K562 (cell line): ENCODE data around the gene TRIM71. TPM values are rescaled to one million over a fixed set of nuclear protein-coding genes. Genes with fewer than 3 reads are reported as not detected.

Source experiments
- CBFB ChIP-seq: sonication (generic); formaldehyde crosslinking; IDR thresholded peaks from 2 replicates; pipeline ENCODE4 v1.4.0; 2020; ENCODE audit warnings: mild to moderate bottlenecking, missing genetic modification reagents
- CBX2 ChIP-seq: fragments of 200-600 bp; sonication (generic); IDR thresholded peaks from one replicate; pipeline ENCODE4 v1.6.1; 2012; ENCODE audit warnings: mild to moderate bottlenecking, low read length, inconsistent platforms; ENCODE audit not compliant: insufficient read depth, poor library complexity, severe bottlenecking
- CREB1 ChIP-seq, 2 experiments: sonication (generic) in 1 of 2; formaldehyde crosslinking in 1 of 2; IDR thresholded peaks; 2 replicates each; pipeline versions ENCODE4 v1.6.1 to v1.8.0; 2012 to 2022; ENCODE audit warnings: inconsistent platforms in 1 of 2, mild to moderate bottlenecking in 1 of 2, missing genetic modification reagents in 1 of 2, moderate library complexity in 1 of 2
- HDAC3 ChIP-seq: fragments of 450-650 bp; IDR thresholded peaks from 2 replicates; pipeline ENCODE4 v1.6.1; 2018; ENCODE audit warnings: borderline replicate concordance, mild to moderate bottlenecking, moderate library complexity; ENCODE audit not compliant: partially characterized antibody
- HMG20B ChIP-seq: fragments of 250-450 bp; sonication (Bioruptor Pico); IDR thresholded peaks from 2 replicates; pipeline ENCODE4 v1.5.0; 2021; ENCODE audit warnings: mild to moderate bottlenecking
- KDM4B ChIP-seq, 2 experiments: fragments of 450-650 bp in 1 of 2; sonication (generic) in 1 of 2; IDR thresholded peaks; 2 replicates each; pipeline ENCODE4 v1.6.1; 2016 to 2017; ENCODE audit warnings: borderline replicate concordance in 2 of 2, antibody characterized with exemption in 1 of 2, low read depth in 1 of 2, mild to moderate bottlenecking in 1 of 2
- MYNN ChIP-seq, 2 experiments: sonication (generic); formaldehyde crosslinking in 1 of 2; IDR thresholded peaks; 2 replicates each; pipeline versions ENCODE4 v1.5.0 to v1.6.1; 2016 to 2020; ENCODE audit warnings: antibody characterized with exemption in 1 of 2, missing genetic modification reagents in 1 of 2
- RUNX1 ChIP-seq: sonication (generic); IDR thresholded peaks from 2 replicates; pipeline ENCODE4 v1.6.1; 2016; ENCODE audit warnings: antibody characterized with exemption, low read depth
- SMARCC2 ChIP-seq: fragments of 450-650 bp; IDR thresholded peaks from 2 replicates; pipeline ENCODE4 v1.6.1; 2017; ENCODE audit warnings: antibody characterized with exemption, moderate library complexity, mild to moderate bottlenecking, low read depth
- ZFP30 ChIP-seq: fragments of 250-450 bp; sonication (Bioruptor Pico); IDR thresholded peaks from 2 replicates; pipeline ENCODE4 v1.8.0; 2022; ENCODE audit warnings: moderate library complexity, mild to moderate bottlenecking, inconsistent platforms, borderline replicate concordance
- ZNF717 ChIP-seq: fragments of 250-450 bp; sonication (Bioruptor Pico); IDR thresholded peaks from 2 replicates; pipeline ENCODE4 v1.5.0; 2021
- polyA plus RNA-seq, 8 experiments: library from polyadenylated mRNA; depleted of rRNA in 4 of 8; stranded (reverse) in 5 of 8; unstranded in 3 of 8; fragments of >200 nt; fragmentation: Nextera tagmentation in 2 of 8; fragmentation: Illumina TruSeq in 1 of 8; extraction: Ambion mirVana in 2 of 8; extraction: Trizol in 1 of 8; gene quantifications; 2 replicates each; pipeline versions ENCODE4 v1.2.1 to v1.2.3, GENCODE V29; 2011 to 2014; ENCODE audit warnings: inconsistent platforms in 1 of 8, missing spikeins in 1 of 8
- total RNA-seq, 7 experiments: library from RNA; depleted of rRNA in 6 of 7; stranded (reverse); fragments of >200 nt in 6 of 7; fragmentation: Illumina TruSeq in 2 of 7; extraction: Trizol in 2 of 7; gene quantifications; 2 replicates each; pipeline versions ENCODE4 v1.2.1 to v1.2.3, GENCODE V29; 2011 to 2021; ENCODE audit warnings: low replicate concordance in 1 of 7
- TF ChIP-seq, protein P1 (sequence below): fragments of 250-450 bp; sonication (Bioruptor Pico); IDR thresholded peaks from 2 replicates; pipeline ENCODE4 v1.5.0; 2021
- TF ChIP-seq, protein P2 (sequence below), 2 experiments: IDR thresholded peaks; 2 replicates each; pipeline ENCODE4 v1.6.1; 2012; ENCODE audit warnings: improper control_type of control experiment in 2 of 2, low read depth in 2 of 2, low read length in 2 of 2, borderline replicate concordance in 1 of 2
- TF ChIP-seq, protein P3 (sequence below): sonication (generic); formaldehyde crosslinking; IDR thresholded peaks from 2 replicates; pipeline ENCODE4 v1.4.0; 2020; ENCODE audit warnings: mild to moderate bottlenecking, missing genetic modification reagents

TRIM71 gene
- total and polyA plus RNA-seq, 9 of the 15 experiments (the other 6 are each of a cell fraction or from before 2014, with no cell fraction given), result 0.04 to 0.11 TPM; not detected in 7

DNA sequence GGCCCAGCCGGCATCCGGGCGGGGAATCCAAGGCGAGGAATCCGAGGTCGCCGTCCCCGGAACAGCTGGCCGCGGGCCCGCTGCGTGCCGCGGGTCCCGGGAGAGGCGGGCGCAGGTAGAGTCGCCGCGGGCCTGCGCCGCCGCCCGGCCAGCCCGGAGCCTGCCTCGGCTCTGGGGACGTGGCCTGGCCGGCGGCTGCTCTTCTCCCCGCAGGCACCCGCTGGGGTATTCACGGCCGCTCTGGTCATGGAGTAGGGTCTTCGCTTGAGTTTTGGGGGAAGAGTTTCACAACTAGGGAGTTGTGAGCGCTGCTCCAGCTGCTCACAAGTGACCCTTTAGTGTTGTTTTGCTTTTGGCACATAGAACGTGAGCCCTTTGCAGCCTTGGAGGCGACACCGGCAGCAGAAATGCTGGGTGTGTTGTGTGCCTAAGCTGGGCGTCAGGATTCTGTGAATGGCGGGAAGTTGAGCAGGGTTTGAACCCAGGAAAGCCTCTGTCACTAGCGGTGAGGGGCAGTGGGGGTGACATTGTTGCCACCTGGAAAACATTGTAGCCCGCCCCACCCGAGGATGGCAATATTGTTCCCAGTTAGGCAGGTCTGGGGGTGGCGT is 4.0 kb downstream of the TRIM71 start (continued):
- TF ChIP-seq, protein P1, sequence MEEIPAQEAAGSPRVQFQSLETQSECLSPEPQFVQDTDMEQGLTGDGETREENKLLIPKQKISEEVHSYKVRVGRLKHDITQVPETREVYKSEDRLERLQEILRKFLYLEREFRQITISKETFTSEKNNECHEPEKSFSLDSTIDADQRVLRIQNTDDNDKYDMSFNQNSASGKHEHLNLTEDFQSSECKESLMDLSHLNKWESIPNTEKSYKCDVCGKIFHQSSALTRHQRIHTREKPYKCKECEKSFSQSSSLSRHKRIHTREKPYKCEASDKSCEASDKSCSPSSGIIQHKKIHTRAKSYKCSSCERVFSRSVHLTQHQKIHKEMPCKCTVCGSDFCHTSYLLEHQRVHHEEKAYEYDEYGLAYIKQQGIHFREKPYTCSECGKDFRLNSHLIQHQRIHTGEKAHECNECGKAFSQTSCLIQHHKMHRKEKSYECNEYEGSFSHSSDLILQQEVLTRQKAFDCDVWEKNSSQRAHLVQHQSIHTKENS, result no peak
- TF ChIP-seq HDAC3 (no peak), MYNN (IDR thresholded peaks at IDR 0.05) (no peak), MYNN (CRISPR knock-in tag; IDR thresholded peaks at IDR 0.05) (no peak), RUNX1 (no peak), KDM4B (IDR thresholded peaks at IDR 0.05; ENCODE audit: borderline replicate concordance in 2 of 2, low read depth in 1 of 2) (no peak), CBX2 (peak; percentile 70), CREB1 (IDR thresholded peaks at IDR 0.05) (no peak), CREB1 (CRISPR knock-in tag; IDR thresholded peaks at IDR 0.05) (no peak), ZFP30 (no peak), HMG20B (no peak), CBFB (CRISPR knock-in tag) (peak; percentile 58; the same call in 1 of the 2 replicates), ZNF717 (CRISPR knock-in tag) (no peak), SMARCC2 (no peak)
- TF ChIP-seq, protein P2, sequence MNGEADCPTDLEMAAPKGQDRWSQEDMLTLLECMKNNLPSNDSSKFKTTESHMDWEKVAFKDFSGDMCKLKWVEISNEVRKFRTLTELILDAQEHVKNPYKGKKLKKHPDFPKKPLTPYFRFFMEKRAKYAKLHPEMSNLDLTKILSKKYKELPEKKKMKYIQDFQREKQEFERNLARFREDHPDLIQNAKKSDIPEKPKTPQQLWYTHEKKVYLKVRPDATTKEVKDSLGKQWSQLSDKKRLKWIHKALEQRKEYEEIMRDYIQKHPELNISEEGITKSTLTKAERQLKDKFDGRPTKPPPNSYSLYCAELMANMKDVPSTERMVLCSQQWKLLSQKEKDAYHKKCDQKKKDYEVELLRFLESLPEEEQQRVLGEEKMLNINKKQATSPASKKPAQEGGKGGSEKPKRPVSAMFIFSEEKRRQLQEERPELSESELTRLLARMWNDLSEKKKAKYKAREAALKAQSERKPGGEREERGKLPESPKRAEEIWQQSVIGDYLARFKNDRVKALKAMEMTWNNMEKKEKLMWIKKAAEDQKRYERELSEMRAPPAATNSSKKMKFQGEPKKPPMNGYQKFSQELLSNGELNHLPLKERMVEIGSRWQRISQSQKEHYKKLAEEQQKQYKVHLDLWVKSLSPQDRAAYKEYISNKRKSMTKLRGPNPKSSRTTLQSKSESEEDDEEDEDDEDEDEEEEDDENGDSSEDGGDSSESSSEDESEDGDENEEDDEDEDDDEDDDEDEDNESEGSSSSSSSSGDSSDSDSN (IDR thresholded peaks at IDR 0.05; ENCODE audit: borderline replicate concordance in 1 of 2, low read depth in 2 of 2, low read length in 2 of 2), result peak; percentile 79 to 92; a peak in 3 of 4 replicates
- TF ChIP-seq, protein P3, sequence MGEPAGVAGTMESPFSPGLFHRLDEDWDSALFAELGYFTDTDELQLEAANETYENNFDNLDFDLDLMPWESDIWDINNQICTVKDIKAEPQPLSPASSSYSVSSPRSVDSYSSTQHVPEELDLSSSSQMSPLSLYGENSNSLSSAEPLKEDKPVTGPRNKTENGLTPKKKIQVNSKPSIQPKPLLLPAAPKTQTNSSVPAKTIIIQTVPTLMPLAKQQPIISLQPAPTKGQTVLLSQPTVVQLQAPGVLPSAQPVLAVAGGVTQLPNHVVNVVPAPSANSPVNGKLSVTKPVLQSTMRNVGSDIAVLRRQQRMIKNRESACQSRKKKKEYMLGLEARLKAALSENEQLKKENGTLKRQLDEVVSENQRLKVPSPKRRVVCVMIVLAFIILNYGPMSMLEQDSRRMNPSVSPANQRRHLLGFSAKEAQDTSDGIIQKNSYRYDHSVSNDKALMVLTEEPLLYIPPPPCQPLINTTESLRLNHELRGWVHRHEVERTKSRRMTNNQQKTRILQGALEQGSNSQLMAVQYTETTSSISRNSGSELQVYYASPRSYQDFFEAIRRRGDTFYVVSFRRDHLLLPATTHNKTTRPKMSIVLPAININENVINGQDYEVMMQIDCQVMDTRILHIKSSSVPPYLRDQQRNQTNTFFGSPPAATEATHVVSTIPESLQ (CRISPR knock-in tag), result no peak
